Measurements from ENCODE around the gene SEPSECS. TPM values are rescaled to one million over a fixed set of nuclear protein-coding genes. Genes with fewer than 3 reads are reported as not detected.
A peak's percentile ranks its signal among the peaks of the same experiment; 100 is the strongest.

Gene SEPSECS
- total and polyA plus RNA-seq, 2 of the 13 experiments (the other 11 are each of a cell fraction or from before 2014, with no cell fraction given) = 9.4 to 14.3 TPM

- TF ChIP-seq AHDC1 (CRISPR knock-in tag; IDR thresholded peaks at IDR 0.05; ENCODE audit: borderline replicate concordance) (peak; percentile 23; the same call in 1 of the 2 replicates), ZNF10 (CRISPR knock-in tag; IDR thresholded peaks at IDR 0.05; ENCODE audit: borderline replicate concordance, low read depth) (no peak), HNF1A (IDR thresholded peaks at IDR 0.05; ENCODE audit: low read depth) (no peak), HNF1A (CRISPR knock-in tag; IDR thresholded peaks at IDR 0.05; ENCODE audit: borderline replicate concordance) (no peak), DMTF1 (CRISPR knock-in tag; IDR thresholded peaks at IDR 0.05) (no peak), CHD2 (IDR thresholded peaks at IDR 0.05; ENCODE audit: low read depth, low read length) (no peak), ZNF263 (CRISPR knock-in tag; IDR thresholded peaks at IDR 0.05) (peak; percentile 72), GATA4 (IDR thresholded peaks at IDR 0.05; ENCODE audit: borderline replicate concordance, low read depth) (no peak), ZBTB39 (CRISPR knock-in tag; IDR thresholded peaks at IDR 0.05) (no peak), ZNF382 (CRISPR knock-in tag; IDR thresholded peaks at IDR 0.05; ENCODE audit: borderline replicate concordance) (no peak), NFE2 (CRISPR knock-in tag; IDR thresholded peaks at IDR 0.05) (no peak), CREB1 (IDR thresholded peaks at IDR 0.05) (no peak), CREB1 (CRISPR knock-in tag; IDR thresholded peaks at IDR 0.05) (no peak)
These were observed 52.3 kb downstream of the SEPSECS start (continued) for GRCh38 chr4:25107827-25108516.
